WTC11 (cell line): ENCODE results near the gene ZFP69. TPM values are rescaled to one million over a fixed set of nuclear protein-coding genes. Genes with fewer than 3 reads are reported as not detected.

Experiments
- ATAC-seq: fragments of 200-7000 bp; cut with Tn5 transposase; 2 replicates; pipeline ENCODE4 v1.10.0; 2021; ENCODE audit warnings: mild to moderate bottlenecking, moderate library complexity
- CTCF ChIA-PET: fragments of 300-600 bp; sonication (Branson Sonifier 250); formaldehyde crosslinking; loops from one replicate; lab custom pipeline; 2021; ENCODE audit warnings: antibody characterized with exemption; lab: Charles Lee
- POLR2A ChIA-PET: fragments of 350-600 bp; sonication (Branson Sonifier 250); formaldehyde crosslinking; loops from one replicate; lab custom pipeline; 2021; ENCODE audit warnings: antibody characterized with exemption; lab: Charles Lee
- DNase-seq: peaks from one replicate; pipeline ENCODE4 v3.0.0; 2021; ENCODE audit warnings: low spot score
- H3K27ac Mint-ChIP-seq: 2 replicates; pipeline ENCODE4 v1.8.0; 2021; ENCODE audit warnings: mixed read lengths
- H3K27me3 Mint-ChIP-seq: 2 replicates; pipeline ENCODE4 v1.8.0; 2021; ENCODE audit warnings: low read depth, mild to moderate bottlenecking, moderate library complexity, mixed read lengths
- H3K36me3 Mint-ChIP-seq: 2 replicates; pipeline ENCODE4 v1.8.0; 2021; ENCODE audit warnings: mixed read lengths
- H3K4me1 Mint-ChIP-seq: 2 replicates; pipeline ENCODE4 v1.8.0; 2022; ENCODE audit warnings: mixed read lengths
- H3K4me3 Mint-ChIP-seq: 2 replicates; pipeline ENCODE4 v1.8.0; 2021; ENCODE audit warnings: mild to moderate bottlenecking, moderate library complexity, mixed read lengths
- H3K9me3 Mint-ChIP-seq: 2 replicates; pipeline ENCODE4 v1.8.0; 2021; ENCODE audit warnings: mixed read lengths
- NR3C1 ChIP-seq: sonication (generic); formaldehyde crosslinking; conservative IDR thresholded peaks from 2 replicates; pipeline ENCODE4 v1.8.1; 2023; ENCODE audit warnings: low read depth, mild to moderate bottlenecking, missing genetic modification reagents
- OVOL2 ChIP-seq: fragments of 250-450 bp; sonication (Bioruptor Pico); IDR thresholded peaks from 2 replicates; pipeline ENCODE4 v1.9.0; 2021; ENCODE audit warnings: mild to moderate bottlenecking, borderline replicate concordance
- RELA ChIP-seq: sonication (generic); formaldehyde crosslinking; IDR thresholded peaks from 2 replicates; pipeline ENCODE4 v1.8.1; 2022; ENCODE audit warnings: missing genetic modification reagents, mild to moderate bottlenecking, borderline replicate concordance
- SOX15 ChIP-seq: fragments of 250-450 bp; sonication (Bioruptor Pico); IDR thresholded peaks from 2 replicates; pipeline ENCODE4 v1.9.0; 2021; ENCODE audit warnings: mild to moderate bottlenecking
- TEAD1 ChIP-seq: sonication (generic); formaldehyde crosslinking; IDR thresholded peaks from 2 replicates; pipeline ENCODE4 v1.8.0; 2022; ENCODE audit warnings: mild to moderate bottlenecking, missing genetic modification reagents
- ZNF232 ChIP-seq: sonication (generic); formaldehyde crosslinking; IDR thresholded peaks from 2 replicates; pipeline ENCODE4 v1.8.0; 2022; ENCODE audit warnings: mild to moderate bottlenecking, missing genetic modification reagents
- ZNF396 ChIP-seq: fragments of 250-450 bp; sonication (Bioruptor Pico); IDR thresholded peaks from 2 replicates; pipeline ENCODE4 v1.8.0; 2021; ENCODE audit warnings: mild to moderate bottlenecking, moderate library complexity, borderline replicate concordance
- total RNA-seq: library from RNA; stranded (reverse); gene quantifications from 3 replicates; pipeline ENCODE4 v1.2.3, GENCODE V29; 2021
- TF ChIP-seq, protein P1 (sequence below): fragments of 200-600 bp; IDR thresholded peaks from 2 replicates; pipeline ENCODE4 v1.8.0; 2022; ENCODE audit warnings: antibody characterized with exemption
- TF ChIP-seq, protein P2 (sequence below): sonication (generic); formaldehyde crosslinking; IDR thresholded peaks from 2 replicates; pipeline ENCODE4 v1.8.0; 2023; ENCODE audit warnings: missing genetic modification reagents, mild to moderate bottlenecking, borderline replicate concordance
- TF ChIP-seq, protein P3 (sequence below): sonication (generic); formaldehyde crosslinking; IDR thresholded peaks from 2 replicates; pipeline ENCODE4 v1.8.1; 2023; ENCODE audit warnings: mild to moderate bottlenecking, missing genetic modification reagents, borderline replicate concordance
- TF ChIP-seq, protein P4 (sequence below): sonication (generic); formaldehyde crosslinking; IDR thresholded peaks from 2 replicates; pipeline ENCODE4 v1.8.0; 2022; ENCODE audit warnings: missing genetic modification reagents

Gene ZFP69
- total RNA-seq, 1 experiment from 2014 or later: 3.2 TPM

DNA sequence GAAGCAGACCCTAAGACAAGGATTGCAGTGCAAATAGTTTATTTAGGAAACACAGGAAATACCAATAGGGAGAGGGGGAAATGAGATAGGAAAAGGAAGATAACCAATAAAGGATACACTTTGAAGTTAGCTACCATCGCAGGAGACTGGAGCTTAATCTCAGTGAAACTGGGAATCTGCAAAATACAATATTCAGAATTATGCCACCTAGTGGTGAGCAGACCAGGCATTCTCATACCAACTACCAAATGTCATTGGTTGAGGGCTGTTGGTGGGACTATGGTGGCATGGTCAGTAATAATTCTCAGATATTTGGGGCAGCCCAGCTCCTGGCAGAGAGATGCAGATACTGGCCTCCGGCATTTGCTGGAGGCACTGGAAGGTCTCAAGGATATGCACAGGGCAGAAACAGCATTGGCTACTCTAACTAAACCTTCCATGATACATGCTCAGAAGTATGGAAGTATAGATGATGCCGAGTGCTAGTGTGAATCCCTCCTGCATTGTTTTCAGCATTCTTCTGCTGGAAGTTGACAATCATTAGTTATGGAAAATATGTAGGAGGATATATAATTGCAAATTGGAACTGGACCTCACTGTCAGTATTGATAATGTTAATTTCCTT is 38.6 kb upstream of the ZFP69 start:
- H3K27me3 Mint-ChIP-seq: no peaks in the 10 kb centered on the region
- CTCF ChIA-PET: interaction anchor here (0.5 to 2.4 kb wide), 35 partner anchors 8 to 832 kb away, joined by 3 to 28 read pairs (median 4); partner anchors contain the start of genes EXO5, SMAP2, ZFP69 and ZFP69B
- no peaks in the 10 kb centered on the region for H3K36me3 Mint-ChIP-seq
- POLR2A ChIA-PET: interaction anchor here (0.6 kb wide), 1 partner anchor 218 kb away, joined by 4 read pairs; no protein-coding TSS in a partner anchor
- peak; percentile 77 for ATAC-seq
- TF ChIP-seq, protein P1, sequence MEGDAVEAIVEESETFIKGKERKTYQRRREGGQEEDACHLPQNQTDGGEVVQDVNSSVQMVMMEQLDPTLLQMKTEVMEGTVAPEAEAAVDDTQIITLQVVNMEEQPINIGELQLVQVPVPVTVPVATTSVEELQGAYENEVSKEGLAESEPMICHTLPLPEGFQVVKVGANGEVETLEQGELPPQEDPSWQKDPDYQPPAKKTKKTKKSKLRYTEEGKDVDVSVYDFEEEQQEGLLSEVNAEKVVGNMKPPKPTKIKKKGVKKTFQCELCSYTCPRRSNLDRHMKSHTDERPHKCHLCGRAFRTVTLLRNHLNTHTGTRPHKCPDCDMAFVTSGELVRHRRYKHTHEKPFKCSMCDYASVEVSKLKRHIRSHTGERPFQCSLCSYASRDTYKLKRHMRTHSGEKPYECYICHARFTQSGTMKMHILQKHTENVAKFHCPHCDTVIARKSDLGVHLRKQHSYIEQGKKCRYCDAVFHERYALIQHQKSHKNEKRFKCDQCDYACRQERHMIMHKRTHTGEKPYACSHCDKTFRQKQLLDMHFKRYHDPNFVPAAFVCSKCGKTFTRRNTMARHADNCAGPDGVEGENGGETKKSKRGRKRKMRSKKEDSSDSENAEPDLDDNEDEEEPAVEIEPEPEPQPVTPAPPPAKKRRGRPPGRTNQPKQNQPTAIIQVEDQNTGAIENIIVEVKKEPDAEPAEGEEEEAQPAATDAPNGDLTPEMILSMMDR: peak; percentile 41
- TF ChIP-seq ZNF232 (CRISPR knock-in tag): no peak
- H3K4me3 Mint-ChIP-seq: no peak overlapping the region
- H3K4me1 Mint-ChIP-seq: no peaks in the 10 kb centered on the region
- no peak overlapping the region for H3K27ac Mint-ChIP-seq
- DNase-seq: no peak
- H3K9me3 Mint-ChIP-seq: no peaks in the 10 kb centered on the region

DNA sequence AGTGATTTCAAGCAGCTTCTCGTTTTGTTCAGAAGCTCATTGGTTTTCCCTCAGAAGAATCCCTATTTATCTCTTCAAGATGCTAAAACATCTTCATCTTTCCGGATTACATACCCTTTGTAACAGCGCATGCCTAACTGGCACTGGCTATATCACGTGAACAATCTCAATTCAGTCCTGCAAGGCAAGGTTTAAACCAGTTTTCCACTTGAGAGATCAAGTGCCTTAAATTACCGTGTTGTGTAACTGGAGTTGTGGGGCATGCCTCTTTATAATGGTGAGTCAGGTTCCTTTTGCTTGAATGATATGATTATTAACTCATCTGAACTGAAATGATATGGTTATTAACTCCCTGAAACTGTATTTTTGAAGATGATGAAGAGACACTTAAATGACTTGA is 37.8 kb upstream of the ZFP69 start:
- H3K4me1 Mint-ChIP-seq: no peaks in the 10 kb centered on the region
- no peak for ATAC-seq
- ChIA-PET POLR2A (interaction anchor here (0.6 to 0.9 kb wide), 2 partner anchors 11 to 217 kb away, joined by 3 to 4 read pairs; partner anchors contain the start of gene ZFP69B), CTCF (interaction anchor here (2.4 kb wide), 1 partner anchor 295 kb away, joined by 17 read pairs; no protein-coding TSS in a partner anchor)
- H3K27me3 Mint-ChIP-seq: no peaks in the 10 kb centered on the region
- TF ChIP-seq, protein P2, sequence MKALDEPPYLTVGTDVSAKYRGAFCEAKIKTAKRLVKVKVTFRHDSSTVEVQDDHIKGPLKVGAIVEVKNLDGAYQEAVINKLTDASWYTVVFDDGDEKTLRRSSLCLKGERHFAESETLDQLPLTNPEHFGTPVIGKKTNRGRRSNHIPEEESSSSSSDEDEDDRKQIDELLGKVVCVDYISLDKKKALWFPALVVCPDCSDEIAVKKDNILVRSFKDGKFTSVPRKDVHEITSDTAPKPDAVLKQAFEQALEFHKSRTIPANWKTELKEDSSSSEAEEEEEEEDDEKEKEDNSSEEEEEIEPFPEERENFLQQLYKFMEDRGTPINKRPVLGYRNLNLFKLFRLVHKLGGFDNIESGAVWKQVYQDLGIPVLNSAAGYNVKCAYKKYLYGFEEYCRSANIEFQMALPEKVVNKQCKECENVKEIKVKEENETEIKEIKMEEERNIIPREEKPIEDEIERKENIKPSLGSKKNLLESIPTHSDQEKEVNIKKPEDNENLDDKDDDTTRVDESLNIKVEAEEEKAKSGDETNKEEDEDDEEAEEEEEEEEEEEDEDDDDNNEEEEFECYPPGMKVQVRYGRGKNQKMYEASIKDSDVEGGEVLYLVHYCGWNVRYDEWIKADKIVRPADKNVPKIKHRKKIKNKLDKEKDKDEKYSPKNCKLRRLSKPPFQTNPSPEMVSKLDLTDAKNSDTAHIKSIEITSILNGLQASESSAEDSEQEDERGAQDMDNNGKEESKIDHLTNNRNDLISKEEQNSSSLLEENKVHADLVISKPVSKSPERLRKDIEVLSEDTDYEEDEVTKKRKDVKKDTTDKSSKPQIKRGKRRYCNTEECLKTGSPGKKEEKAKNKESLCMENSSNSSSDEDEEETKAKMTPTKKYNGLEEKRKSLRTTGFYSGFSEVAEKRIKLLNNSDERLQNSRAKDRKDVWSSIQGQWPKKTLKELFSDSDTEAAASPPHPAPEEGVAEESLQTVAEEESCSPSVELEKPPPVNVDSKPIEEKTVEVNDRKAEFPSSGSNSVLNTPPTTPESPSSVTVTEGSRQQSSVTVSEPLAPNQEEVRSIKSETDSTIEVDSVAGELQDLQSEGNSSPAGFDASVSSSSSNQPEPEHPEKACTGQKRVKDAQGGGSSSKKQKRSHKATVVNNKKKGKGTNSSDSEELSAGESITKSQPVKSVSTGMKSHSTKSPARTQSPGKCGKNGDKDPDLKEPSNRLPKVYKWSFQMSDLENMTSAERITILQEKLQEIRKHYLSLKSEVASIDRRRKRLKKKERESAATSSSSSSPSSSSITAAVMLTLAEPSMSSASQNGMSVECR (CRISPR knock-in tag): no peak
- TF ChIP-seq TEAD1 (CRISPR knock-in tag) (no peak), RELA (CRISPR knock-in tag) (no peak), SOX15 (CRISPR knock-in tag) (no peak), NR3C1 (CRISPR knock-in tag) (no peak), ZNF396 (CRISPR knock-in tag) (no peak), OVOL2 (no peak)
- TF ChIP-seq, protein P3, sequence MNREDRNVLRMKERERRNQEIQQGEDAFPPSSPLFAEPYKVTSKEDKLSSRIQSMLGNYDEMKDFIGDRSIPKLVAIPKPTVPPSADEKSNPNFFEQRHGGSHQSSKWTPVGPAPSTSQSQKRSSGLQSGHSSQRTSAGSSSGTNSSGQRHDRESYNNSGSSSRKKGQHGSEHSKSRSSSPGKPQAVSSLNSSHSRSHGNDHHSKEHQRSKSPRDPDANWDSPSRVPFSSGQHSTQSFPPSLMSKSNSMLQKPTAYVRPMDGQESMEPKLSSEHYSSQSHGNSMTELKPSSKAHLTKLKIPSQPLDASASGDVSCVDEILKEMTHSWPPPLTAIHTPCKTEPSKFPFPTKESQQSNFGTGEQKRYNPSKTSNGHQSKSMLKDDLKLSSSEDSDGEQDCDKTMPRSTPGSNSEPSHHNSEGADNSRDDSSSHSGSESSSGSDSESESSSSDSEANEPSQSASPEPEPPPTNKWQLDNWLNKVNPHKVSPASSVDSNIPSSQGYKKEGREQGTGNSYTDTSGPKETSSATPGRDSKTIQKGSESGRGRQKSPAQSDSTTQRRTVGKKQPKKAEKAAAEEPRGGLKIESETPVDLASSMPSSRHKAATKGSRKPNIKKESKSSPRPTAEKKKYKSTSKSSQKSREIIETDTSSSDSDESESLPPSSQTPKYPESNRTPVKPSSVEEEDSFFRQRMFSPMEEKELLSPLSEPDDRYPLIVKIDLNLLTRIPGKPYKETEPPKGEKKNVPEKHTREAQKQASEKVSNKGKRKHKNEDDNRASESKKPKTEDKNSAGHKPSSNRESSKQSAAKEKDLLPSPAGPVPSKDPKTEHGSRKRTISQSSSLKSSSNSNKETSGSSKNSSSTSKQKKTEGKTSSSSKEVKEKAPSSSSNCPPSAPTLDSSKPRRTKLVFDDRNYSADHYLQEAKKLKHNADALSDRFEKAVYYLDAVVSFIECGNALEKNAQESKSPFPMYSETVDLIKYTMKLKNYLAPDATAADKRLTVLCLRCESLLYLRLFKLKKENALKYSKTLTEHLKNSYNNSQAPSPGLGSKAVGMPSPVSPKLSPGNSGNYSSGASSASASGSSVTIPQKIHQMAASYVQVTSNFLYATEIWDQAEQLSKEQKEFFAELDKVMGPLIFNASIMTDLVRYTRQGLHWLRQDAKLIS (CRISPR knock-in tag): no peak
- TF ChIP-seq, protein P4, sequence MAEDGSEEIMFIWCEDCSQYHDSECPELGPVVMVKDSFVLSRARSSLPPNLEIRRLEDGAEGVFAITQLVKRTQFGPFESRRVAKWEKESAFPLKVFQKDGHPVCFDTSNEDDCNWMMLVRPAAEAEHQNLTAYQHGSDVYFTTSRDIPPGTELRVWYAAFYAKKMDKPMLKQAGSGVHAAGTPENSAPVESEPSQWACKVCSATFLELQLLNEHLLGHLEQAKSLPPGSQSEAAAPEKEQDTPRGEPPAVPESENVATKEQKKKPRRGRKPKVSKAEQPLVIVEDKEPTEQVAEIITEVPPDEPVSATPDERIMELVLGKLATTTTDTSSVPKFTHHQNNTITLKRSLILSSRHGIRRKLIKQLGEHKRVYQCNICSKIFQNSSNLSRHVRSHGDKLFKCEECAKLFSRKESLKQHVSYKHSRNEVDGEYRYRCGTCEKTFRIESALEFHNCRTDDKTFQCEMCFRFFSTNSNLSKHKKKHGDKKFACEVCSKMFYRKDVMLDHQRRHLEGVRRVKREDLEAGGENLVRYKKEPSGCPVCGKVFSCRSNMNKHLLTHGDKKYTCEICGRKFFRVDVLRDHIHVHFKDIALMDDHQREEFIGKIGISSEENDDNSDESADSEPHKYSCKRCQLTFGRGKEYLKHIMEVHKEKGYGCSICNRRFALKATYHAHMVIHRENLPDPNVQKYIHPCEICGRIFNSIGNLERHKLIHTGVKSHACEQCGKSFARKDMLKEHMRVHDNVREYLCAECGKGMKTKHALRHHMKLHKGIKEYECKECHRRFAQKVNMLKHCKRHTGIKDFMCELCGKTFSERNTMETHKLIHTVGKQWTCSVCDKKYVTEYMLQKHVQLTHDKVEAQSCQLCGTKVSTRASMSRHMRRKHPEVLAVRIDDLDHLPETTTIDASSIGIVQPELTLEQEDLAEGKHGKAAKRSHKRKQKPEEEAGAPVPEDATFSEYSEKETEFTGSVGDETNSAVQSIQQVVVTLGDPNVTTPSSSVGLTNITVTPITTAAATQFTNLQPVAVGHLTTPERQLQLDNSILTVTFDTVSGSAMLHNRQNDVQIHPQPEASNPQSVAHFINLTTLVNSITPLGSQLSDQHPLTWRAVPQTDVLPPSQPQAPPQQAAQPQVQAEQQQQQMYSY (CRISPR knock-in tag): no peak
- H3K4me3 Mint-ChIP-seq: no peak overlapping the region
- no peaks in the 10 kb centered on the region for H3K9me3 Mint-ChIP-seq
- no peak overlapping the region for H3K27ac Mint-ChIP-seq
- no peaks in the 10 kb centered on the region for H3K36me3 Mint-ChIP-seq
- DNase-seq: no peak
